ENCODE results near the gene NACC2.

DNA sequence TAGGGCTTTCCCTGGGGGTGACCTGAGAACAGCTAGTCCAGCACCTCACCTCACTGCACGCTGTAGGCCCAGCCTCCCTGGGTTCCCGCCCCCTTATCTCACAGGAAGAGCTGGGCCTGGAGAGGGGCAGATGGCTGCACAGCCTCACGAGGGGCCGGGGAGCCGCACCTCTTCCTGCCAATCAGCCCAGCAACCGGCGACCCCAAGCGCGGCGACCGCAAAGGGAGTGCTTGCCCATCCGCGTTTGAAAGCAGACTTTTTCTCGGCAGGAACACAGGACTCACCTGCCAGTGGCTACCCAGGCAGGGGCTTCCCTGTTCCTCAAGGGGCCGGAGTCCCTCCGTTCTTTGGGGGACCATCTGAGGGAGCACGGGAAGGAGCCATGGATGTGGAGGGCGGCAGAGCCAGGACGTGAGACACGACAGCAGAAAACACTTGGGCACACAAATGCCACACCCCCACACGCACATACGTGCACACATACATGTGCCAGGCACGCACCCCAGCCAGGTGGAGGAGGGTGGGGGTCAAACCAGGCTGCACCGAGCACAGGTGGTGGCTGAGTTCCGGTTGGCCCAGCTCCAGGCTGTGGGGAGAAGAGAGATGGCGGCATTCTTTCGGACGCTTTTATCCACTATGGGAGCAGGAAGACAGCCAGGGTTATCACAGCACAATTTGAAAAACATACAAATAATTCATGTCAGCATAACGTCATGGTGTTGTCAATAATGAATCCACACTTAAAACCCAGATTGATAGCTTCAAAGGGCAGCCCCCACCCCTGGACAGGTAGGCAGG lies 12.3 kb upstream of the NACC2 start:
- TF ChIP-seq, protein P1, sequence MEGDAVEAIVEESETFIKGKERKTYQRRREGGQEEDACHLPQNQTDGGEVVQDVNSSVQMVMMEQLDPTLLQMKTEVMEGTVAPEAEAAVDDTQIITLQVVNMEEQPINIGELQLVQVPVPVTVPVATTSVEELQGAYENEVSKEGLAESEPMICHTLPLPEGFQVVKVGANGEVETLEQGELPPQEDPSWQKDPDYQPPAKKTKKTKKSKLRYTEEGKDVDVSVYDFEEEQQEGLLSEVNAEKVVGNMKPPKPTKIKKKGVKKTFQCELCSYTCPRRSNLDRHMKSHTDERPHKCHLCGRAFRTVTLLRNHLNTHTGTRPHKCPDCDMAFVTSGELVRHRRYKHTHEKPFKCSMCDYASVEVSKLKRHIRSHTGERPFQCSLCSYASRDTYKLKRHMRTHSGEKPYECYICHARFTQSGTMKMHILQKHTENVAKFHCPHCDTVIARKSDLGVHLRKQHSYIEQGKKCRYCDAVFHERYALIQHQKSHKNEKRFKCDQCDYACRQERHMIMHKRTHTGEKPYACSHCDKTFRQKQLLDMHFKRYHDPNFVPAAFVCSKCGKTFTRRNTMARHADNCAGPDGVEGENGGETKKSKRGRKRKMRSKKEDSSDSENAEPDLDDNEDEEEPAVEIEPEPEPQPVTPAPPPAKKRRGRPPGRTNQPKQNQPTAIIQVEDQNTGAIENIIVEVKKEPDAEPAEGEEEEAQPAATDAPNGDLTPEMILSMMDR (IDR thresholded peaks at IDR 0.05): no peak
- TF ChIP-seq EZH2 (IDR thresholded peaks at IDR 0.05; ENCODE audit: borderline replicate concordance, insufficient read depth, low read depth, low read length, poor library complexity, severe bottlenecking): no peak
